ENCODE data around the gene SFXN3. TPM values are rescaled to one million over a fixed set of nuclear protein-coding genes. Genes with fewer than 3 reads are reported as not detected.
A peak's percentile ranks its signal among the peaks of the same experiment; 100 is the strongest.

The SFXN3 gene
- total and polyA plus RNA-seq, 2 of the 13 experiments (the other 11 are each of a cell fraction or from before 2014, with no cell fraction given) = 16.8 to 71.5 TPM

DNA sequence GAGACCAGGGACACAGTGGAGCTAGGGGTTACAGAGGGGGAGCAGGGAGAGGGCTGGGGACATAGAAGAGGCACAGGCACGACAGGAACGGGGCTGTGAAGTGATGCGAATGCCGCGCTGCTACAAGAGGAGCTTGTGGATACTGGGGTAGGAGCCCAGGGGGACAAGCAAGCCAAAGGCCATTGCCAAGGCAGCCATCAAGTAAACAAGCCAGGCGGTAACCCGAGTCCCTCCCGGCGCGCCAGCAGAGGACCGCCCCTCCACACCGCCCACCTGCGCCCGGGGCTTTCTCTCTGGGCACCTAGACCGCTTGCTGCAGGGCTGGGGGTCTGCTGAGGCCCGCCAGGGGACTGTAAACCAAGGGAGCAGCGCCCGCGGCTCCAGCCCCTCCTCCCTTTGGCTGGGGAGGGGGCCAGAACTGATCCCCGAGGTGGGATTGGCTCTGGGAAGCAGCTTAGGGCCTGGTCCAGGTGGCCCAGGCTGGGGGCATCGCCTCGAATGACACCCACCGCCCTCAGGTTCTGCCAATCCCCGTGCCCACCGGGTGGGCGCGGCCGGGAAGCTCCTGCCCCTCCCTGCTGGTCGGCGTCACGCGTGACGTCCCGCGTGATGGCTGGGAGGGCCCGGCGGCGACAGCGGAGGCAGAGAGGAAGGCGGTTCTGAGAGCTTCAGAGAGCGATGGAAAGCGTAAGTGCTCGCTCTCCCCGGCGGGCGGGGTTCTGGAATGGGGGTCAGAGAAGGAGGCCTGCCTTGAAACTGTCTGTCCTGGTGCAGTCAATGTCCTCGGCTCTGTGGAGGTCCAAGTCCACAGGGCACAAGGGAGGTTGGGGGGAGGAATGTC lies 982 bp downstream of the SFXN3 start (continued):
- TF ChIP-seq CHD2 (IDR thresholded peaks at IDR 0.05; ENCODE audit: low read depth, low read length) (no peak), ZNF891 (CRISPR knock-in tag; IDR thresholded peaks at IDR 0.05) (no peak; the same call in 1 of the 2 replicates), NCOA1 (CRISPR knock-in tag; IDR thresholded peaks at IDR 0.05) (no peak), SMAD9 (CRISPR knock-in tag; IDR thresholded peaks at IDR 0.05) (0 out of 2 replicates have a peak, but pooled peaks have one; percentile 14), RARA (CRISPR knock-in tag; IDR thresholded peaks at IDR 0.05) (0 out of 2 replicates have a peak, but pooled peaks have one; percentile 14), ZFP1 (CRISPR knock-in tag; IDR thresholded peaks at IDR 0.05) (no peak), ZNF574 (CRISPR knock-in tag; IDR thresholded peaks at IDR 0.05) (peak; percentile 33; the same call in 1 of the 2 replicates), HOXA9 (CRISPR knock-in tag; IDR thresholded peaks at IDR 0.05; ENCODE audit: borderline replicate concordance) (no peak), ZNF746 (CRISPR knock-in tag; IDR thresholded peaks at IDR 0.05) (no peak), RBFOX2 (IDR thresholded peaks at IDR 0.05; ENCODE audit: low read depth, low read length) (peak; percentile 66), GATAD1 (CRISPR knock-in tag; IDR thresholded peaks at IDR 0.05) (peak; percentile 13; the same call in 1 of the 2 replicates), PTBP1 (IDR thresholded peaks at IDR 0.05; ENCODE audit: low read depth, low read length, poor library complexity, severe bottlenecking) (no peak), ZFX (CRISPR knock-in tag; IDR thresholded peaks at IDR 0.05; ENCODE audit: low read depth) (no peak), ZNF138 (CRISPR knock-in tag; IDR thresholded peaks at IDR 0.05; ENCODE audit: low read depth) (no peak), NR2F6 (IDR thresholded peaks at IDR 0.05) (peak; percentile 22; the same call in 1 of the 2 replicates), NR2F6 (CRISPR knock-in tag; IDR thresholded peaks at IDR 0.05) (peak; percentile 53; the same call in 1 of the 2 replicates), THAP7 (CRISPR knock-in tag; IDR thresholded peaks at IDR 0.05) (no peak), SIN3A (IDR thresholded peaks at IDR 0.05; ENCODE audit: borderline replicate concordance, low read depth, low read length) (peak; percentile 50; the same call in 1 of the 2 replicates), ZNF563 (CRISPR knock-in tag; IDR thresholded peaks at IDR 0.05) (0 out of 2 replicates have a peak, but pooled peaks have one; percentile 21), SIX4 (CRISPR knock-in tag; IDR thresholded peaks at IDR 0.05) (peak; percentile 79), ZNF510 (CRISPR knock-in tag; IDR thresholded peaks at IDR 0.05; ENCODE audit: low read depth) (no peak), ZNF556 (CRISPR knock-in tag; IDR thresholded peaks at IDR 0.05; ENCODE audit: borderline replicate concordance) (0 out of 2 replicates have a peak, but pooled peaks have one; percentile 10), IKZF5 (CRISPR knock-in tag; IDR thresholded peaks at IDR 0.05) (0 out of 2 replicates have a peak, but pooled peaks have one; percentile 25), NR2F1 (CRISPR knock-in tag; IDR thresholded peaks at IDR 0.05) (no peak; a peak in 1 of 4 replicates)
